H1 (cell line): ENCODE data around the gene MPHOSPH10. TPM values are rescaled to one million over a fixed set of nuclear protein-coding genes. Genes with fewer than 3 reads are reported as not detected.
"Not testable (repeated sequence)": the region's sequence is repeated elsewhere in the genome, so short reads cannot be mapped to it uniquely, and the experiment has no call there.

Experiments
- CTCF ChIA-PET: fragments of 300-600 bp; sonication (Branson Sonifier 250); formaldehyde crosslinking; loops from one replicate; lab custom pipeline; 2021; ENCODE audit not compliant: partially characterized antibody; lab: Charles Lee
- POLR2A ChIA-PET: fragments of 300-600 bp; sonication (Branson Sonifier 250); formaldehyde crosslinking; loops from one replicate; lab custom pipeline; 2021; ENCODE audit warnings: inconsistent platforms; ENCODE audit not compliant: partially characterized antibody; lab: Charles Lee
- DNase-seq, 2 experiments: peaks; one replicate each; pipeline versions ENCODE4 v3.0.0 to v3.0.0-alpha.2; 2010 to 2022; ENCODE audit warnings: low spot score in 2 of 2, low read depth in 1 of 2, mixed read lengths in 1 of 2
- FAIRE-seq: peaks from 2 replicates; lab custom pipeline; 2011; peaks lifted over from hg19 to GRCh38; lab: Jason Lieb, UNC
- H2AFZ ChIP-seq: 2 replicates; pipeline ENCODE4 v1.8.1; 2012; ENCODE audit warnings: low read length, inconsistent platforms
- H2AK5ac ChIP-seq: 2 replicates; pipeline ENCODE4 v1.6.1; 2013; ENCODE audit warnings: low read depth, low read length
- H2BK120ac ChIP-seq: replicated peaks from 2 replicates; pipeline ENCODE3; 2013; ENCODE audit warnings: low read depth, low read length, inconsistent platforms
- H2BK12ac ChIP-seq: 2 replicates; pipeline ENCODE4 v1.6.1; 2013; ENCODE audit warnings: low read depth, low read length
- H2BK15ac ChIP-seq: 2 replicates; pipeline ENCODE4 v1.6.1; 2013; ENCODE audit warnings: low read length
- H2BK20ac ChIP-seq: 2 replicates; pipeline ENCODE4 v1.6.1; 2013; ENCODE audit warnings: low read length
- H2BK5ac ChIP-seq: 2 replicates; pipeline ENCODE4 v1.6.1; 2013; ENCODE audit warnings: low read depth, low read length
- H3K14ac ChIP-seq: 2 replicates; pipeline ENCODE4 v1.6.1; 2013; ENCODE audit warnings: inconsistent platforms; ENCODE audit not compliant: insufficient read length
- H3K18ac ChIP-seq: 2 replicates; pipeline ENCODE4 v1.6.1; 2013; ENCODE audit warnings: low read length; ENCODE audit errors: extremely low read depth
- H3K23ac ChIP-seq: 2 replicates; pipeline ENCODE4 v1.6.1; 2013; ENCODE audit warnings: inconsistent platforms; ENCODE audit not compliant: insufficient read length
- H3K23me2 ChIP-seq: 2 replicates; pipeline ENCODE4 v1.6.1; 2013; ENCODE audit warnings: low read depth, low read length
- H3K27ac ChIP-seq: 2 replicates; pipeline ENCODE4 v1.6.1; 2011; ENCODE audit warnings: low read depth, low read length, inconsistent platforms
- H3K27me3 ChIP-seq, 4 experiments: replicated peaks in 1 of 4; 1 replicate in 1 of 4; 2 replicates in 3 of 4; pipeline versions ENCODE4 v1.6.1 to v1.8.1; 2011 to 2013; ENCODE audit warnings: low read length in 3 of 4, mild to moderate bottlenecking in 3 of 4, inconsistent platforms in 2 of 4, mixed read lengths in 2 of 4, moderate library complexity in 1 of 4; ENCODE audit not compliant: control insufficient read depth in 3 of 4, insufficient read depth in 3 of 4; ENCODE audit errors: extremely low read depth in 1 of 4
- H3K36me3 ChIP-seq, 4 experiments: 2 replicates each; pipeline versions ENCODE4 v1.6.1 to v1.8.1; 2011 to 2013; ENCODE audit warnings: mild to moderate bottlenecking in 4 of 4, low read length in 3 of 4, moderate library complexity in 2 of 4, control low read depth in 1 of 4, inconsistent platforms in 1 of 4; ENCODE audit not compliant: insufficient read depth in 4 of 4, control insufficient read depth in 2 of 4
- H3K4ac ChIP-seq: replicated peaks from 2 replicates; pipeline ENCODE3; 2013; ENCODE audit warnings: low read length, low read depth, mixed read lengths, inconsistent platforms; ENCODE audit not compliant: insufficient read length
- H3K4me1 ChIP-seq, 4 experiments: replicated peaks in 1 of 4; 1 replicate in 1 of 4; 2 replicates in 3 of 4; pipeline versions ENCODE4 v1.6.1 to v1.8.1; 2011 to 2013; ENCODE audit warnings: low read length in 3 of 4, inconsistent platforms in 2 of 4, mixed read lengths in 1 of 4; ENCODE audit not compliant: insufficient read depth in 4 of 4, control insufficient read depth in 3 of 4
- H3K4me2 ChIP-seq, 2 experiments: 2 replicates each; pipeline versions ENCODE4 v1.6.1 to v1.8.1; 2011 to 2013; ENCODE audit warnings: low read depth in 2 of 2, low read length in 2 of 2, control low read depth in 1 of 2, inconsistent platforms in 1 of 2, mild to moderate bottlenecking in 1 of 2; ENCODE audit not compliant: insufficient read depth in 1 of 2
- H3K4me3 ChIP-seq, 4 experiments: fragments of 200-600, 300-600 bp in 1 of 4; sonication (generic), shearing (Covaris generic), sonication (Bioruptor Twin) in 1 of 4; 2 replicates each; pipeline versions ENCODE4 v1.5.1 to v1.8.1; 2011 to 2016; ENCODE audit warnings: low read length in 4 of 4, low read depth in 3 of 4, control low read depth in 2 of 4, inconsistent platforms in 2 of 4, mild to moderate bottlenecking in 2 of 4, mixed read lengths in 1 of 4, moderate library complexity in 1 of 4; ENCODE audit not compliant: insufficient read depth in 2 of 4; ENCODE audit errors: extremely low read depth in 1 of 4
- H3K56ac ChIP-seq: replicated peaks from 2 replicates; pipeline ENCODE3; 2013; ENCODE audit warnings: low read depth, mild to moderate bottlenecking, mixed read lengths, low read length, inconsistent platforms; ENCODE audit not compliant: insufficient read length
- H3K79me1 ChIP-seq: 2 replicates; pipeline ENCODE4 v1.6.1; 2013; ENCODE audit warnings: low read depth, low read length, control low read depth
- H3K79me2 ChIP-seq, 2 experiments: 2 replicates each; pipeline versions ENCODE4 v1.6.1 to v1.8.1; 2012 to 2013; ENCODE audit warnings: low read length in 2 of 2, mild to moderate bottlenecking in 2 of 2, inconsistent platforms in 1 of 2; ENCODE audit not compliant: insufficient read depth in 2 of 2, control insufficient read depth in 1 of 2
- H3K9ac ChIP-seq, 4 experiments: replicated peaks in 1 of 4; 1 replicate in 1 of 4; 2 replicates in 3 of 4; pipeline versions ENCODE4 v1.6.1 to v1.8.1; 2011 to 2013; ENCODE audit warnings: low read depth in 3 of 4, low read length in 3 of 4, control low read depth in 2 of 4, mild to moderate bottlenecking in 2 of 4, moderate library complexity in 2 of 4, inconsistent platforms in 1 of 4; ENCODE audit errors: extremely low read depth in 1 of 4
- H3K9me3 ChIP-seq, 2 experiments: 2 replicates each; pipeline versions ENCODE4 v1.6.1 to v1.8.1; 2012 to 2013; ENCODE audit warnings: mild to moderate bottlenecking in 2 of 2, moderate library complexity in 2 of 2, control low read depth in 1 of 2, inconsistent platforms in 1 of 2, low read depth in 1 of 2, low read length in 1 of 2, mixed read lengths in 1 of 2; ENCODE audit not compliant: insufficient read depth in 2 of 2
- H4K20me1 ChIP-seq, 2 experiments: replicated peaks in 1 of 2; 2 replicates each; pipeline versions ENCODE3 to v1.8.1; 2011 to 2013; ENCODE audit warnings: inconsistent platforms in 2 of 2, low read length in 2 of 2, mild to moderate bottlenecking in 1 of 2; ENCODE audit not compliant: insufficient read depth in 2 of 2, control insufficient read depth in 1 of 2
- H4K5ac ChIP-seq: 2 replicates; pipeline ENCODE4 v1.6.1; 2013; ENCODE audit warnings: low read length, low read depth, mixed read lengths, inconsistent platforms; ENCODE audit not compliant: insufficient read length
- H4K8ac ChIP-seq: 2 replicates; pipeline ENCODE4 v1.8.0; 2013; ENCODE audit warnings: mild to moderate bottlenecking, moderate library complexity, low read length, inconsistent platforms; ENCODE audit not compliant: insufficient read depth; ENCODE audit errors: extremely low read depth
- H4K91ac ChIP-seq: replicated peaks from 2 replicates; pipeline ENCODE3; 2013; ENCODE audit warnings: low read length, mixed read lengths, inconsistent platforms; ENCODE audit not compliant: insufficient read length
- WGBS, 2 experiments: shearing (Covaris generic) in 1 of 2; methylation state at CpG; one replicate each; pipeline versions ENCODE4 v1.1.6 to v1.1.7; 2013 to 2015; ENCODE audit warnings: low lambda C conversion rate in 2 of 2, mixed read lengths in 2 of 2, inconsistent platforms in 1 of 2, low coverage in 1 of 2, missing lambda C conversion rate in 1 of 2; ENCODE audit not compliant: insufficient replicate concordance in 2 of 2, insufficient coverage in 1 of 2, insufficient read length in 1 of 2; ENCODE audit errors: extremely low coverage in 1 of 2, missing lambda C conversion rate in 1 of 2; 5-methylcytosine and 5-hydroxymethylcytosine counted together
- polyA plus RNA-seq, 7 experiments: library from polyadenylated mRNA; depleted of rRNA in 3 of 7; stranded (reverse) in 5 of 7; unstranded in 2 of 7; fragments of >200 nt in 5 of 7; fragments of 200-250 nt in 2 of 7; gene quantifications; 1 replicate in 5 of 7; 2 replicates in 1 of 7; 4 replicates in 1 of 7; pipeline versions ENCODE4 v1.2.1 to v1.2.3, GENCODE V29; 2011 to 2013; ENCODE audit warnings: missing spikeins in 2 of 7, mixed read lengths in 2 of 7
- total RNA-seq: library from RNA; stranded (reverse); fragmentation: NEBNext Ultra II Directional; extraction: Animal tissue kit (Norgen Biotek cat#: 25700); gene quantifications from 2 replicates; pipeline ENCODE4 v1.2.1, GENCODE V29; 2021

Gene MPHOSPH10
- total and polyA plus RNA-seq, 2 of the 8 experiments (the other 6 are each of a cell fraction or from before 2014, with no cell fraction given): 4.5 to 39.1 TPM

DNA sequence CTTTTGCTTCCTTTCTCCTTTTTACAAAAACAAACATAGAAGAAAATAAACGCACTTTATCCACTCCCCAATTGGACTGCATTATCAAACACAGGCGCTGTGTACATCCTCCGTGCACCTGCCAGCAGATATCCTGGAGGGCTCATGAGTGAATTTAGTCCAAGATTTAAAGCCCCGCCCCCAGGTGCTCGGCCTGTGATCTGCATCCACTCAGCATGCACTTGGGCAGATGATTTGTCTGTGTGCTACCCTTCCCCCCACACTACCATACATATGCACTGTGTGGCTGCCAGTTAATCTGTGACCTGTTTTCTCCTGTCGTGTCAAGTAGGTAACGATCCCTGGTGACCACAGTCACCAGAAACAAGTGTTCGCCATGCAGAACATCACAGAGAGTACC lies 48.4 kb downstream of the MPHOSPH10 start:
- H3K4ac ChIP-seq, H2AFZ ChIP-seq, H3K18ac ChIP-seq, H3K79me2 ChIP-seq, H3K4me1 ChIP-seq, H3K4me2 ChIP-seq, H4K91ac ChIP-seq, H4K20me1 ChIP-seq, H4K8ac ChIP-seq, H3K79me1 ChIP-seq, FAIRE-seq, H4K5ac ChIP-seq, H2BK15ac ChIP-seq, H2BK5ac ChIP-seq, H2BK20ac ChIP-seq, H3K9ac ChIP-seq, H3K23me2 ChIP-seq, H3K14ac ChIP-seq, DNase-seq, POLR2A ChIA-PET, H2BK120ac ChIP-seq, H3K56ac ChIP-seq, H2AK5ac ChIP-seq, H3K36me3 ChIP-seq, H2BK12ac ChIP-seq, H3K9me3 ChIP-seq, H3K27ac ChIP-seq, H3K23ac ChIP-seq, H3K27me3 ChIP-seq, H3K4me3 ChIP-seq: not testable (repeated sequence)
- CTCF ChIA-PET: interaction anchor here (0.9 kb wide), 1 partner anchor 69 kb away, joined by 3 read pairs; no protein-coding TSS in a partner anchor
- WGBS, 2 experiments: 91% methylated on average over 8 of the region's 8 CpGs; no CpG with 5 or more reads in 1 of the 2 experiments
